HepG2 (cell line): ENCODE results near the gene TTC17. TPM values are rescaled to one million over a fixed set of nuclear protein-coding genes. Genes with fewer than 3 reads are reported as not detected.

Experiments used
- ATAC-seq: fragments of 200-7000 bp; cut with Tn5 transposase; 3 replicates; pipeline ENCODE4 v1.9.1; 2020; ENCODE audit warnings: mild to moderate bottlenecking, moderate library complexity
- BruUV-seq: library from RNA; stranded (reverse); fragments of 400-500 nt; replicated peaks from 2 replicates; lab custom pipeline; 2021; lab: Mats Ljungman, UMichigan
- CTCF ChIA-PET: fragments of 300-600 bp; formaldehyde crosslinking; extraction: SDS; loops from one replicate; lab custom pipeline; 2021; ENCODE audit warnings: low total read pairs, inconsistent platforms, low intra/inter-chr PET ratio; lab: Yijun Ruan, JAX
- POLR2A ChIA-PET: fragments of 350-600 bp; sonication (Branson Sonifier 250); formaldehyde crosslinking; loops from one replicate; lab custom pipeline; 2020; ENCODE audit warnings: antibody characterized with exemption, inconsistent platforms; lab: Yijun Ruan, JAX
- DNase-seq: peaks from one replicate; pipeline ENCODE4 v3.0.0-alpha.2; 2015; ENCODE audit warnings: low spot score
- FAIRE-seq: peaks from 3 replicates; lab custom pipeline; 2011; peaks lifted over from hg19 to GRCh38; lab: Jason Lieb, UNC
- H2AFZ ChIP-seq: one replicate; pipeline ENCODE4 v1.6.1; 2011; ENCODE audit warnings: low read length, inconsistent platforms
- H3K27ac ChIP-seq: fragments of 300-600 bp; 3 replicates; pipeline ENCODE4 v1.8.0; 2011; ENCODE audit warnings: mixed run types, mild to moderate bottlenecking, mixed read lengths, low read length, inconsistent platforms; ENCODE audit not compliant: insufficient read depth; ENCODE audit errors: extremely low read length
- H3K27me3 ChIP-seq, 2 experiments: fragments of 200-600 bp in 1 of 2; 2 replicates in 1 of 2; 3 replicates in 1 of 2; pipeline versions ENCODE4 v1.6.0 to v1.8.0; 2011; ENCODE audit warnings: low read length in 2 of 2, mild to moderate bottlenecking in 2 of 2, moderate library complexity in 2 of 2, inconsistent platforms in 1 of 2; ENCODE audit not compliant: insufficient read depth in 2 of 2, control insufficient read depth in 1 of 2
- H3K36me3 ChIP-seq, 2 experiments: fragments of 200-600 bp in 1 of 2; replicated peaks in 1 of 2; 2 replicates in 1 of 2; 3 replicates in 1 of 2; pipeline versions ENCODE4 v1.5.1 to v1.8.0; 2011; ENCODE audit warnings: low read length in 2 of 2, inconsistent platforms in 1 of 2; ENCODE audit not compliant: insufficient read depth in 2 of 2, control insufficient read depth in 1 of 2
- H3K4me1 ChIP-seq: 2 replicates; pipeline ENCODE4 v1.5.1; 2012; ENCODE audit warnings: low read length, inconsistent platforms; ENCODE audit not compliant: insufficient read depth
- H3K4me2 ChIP-seq: 2 replicates; pipeline ENCODE4 v1.6.0; 2011; ENCODE audit warnings: low read depth, low read length, inconsistent platforms
- H3K4me3 ChIP-seq, 3 experiments: fragments of 200-600 bp in 1 of 3; sonication (generic), shearing (Covaris generic) in 1 of 3; replicated peaks in 1 of 3; 2 replicates each; pipeline ENCODE4 v1.5.1; 2011 to 2016; ENCODE audit warnings: low read length in 3 of 3, inconsistent platforms in 2 of 3, low read depth in 2 of 3, mild to moderate bottlenecking in 2 of 3, control low read depth in 1 of 3, mixed read lengths in 1 of 3; ENCODE audit not compliant: insufficient read depth in 1 of 3
- H3K79me2 ChIP-seq: one replicate; pipeline ENCODE4 v1.6.1; 2011; ENCODE audit warnings: low read length, inconsistent platforms; ENCODE audit not compliant: insufficient read depth
- H3K9ac ChIP-seq: 2 replicates; pipeline ENCODE4 v1.6.0; 2011; ENCODE audit warnings: mild to moderate bottlenecking, low read depth, low read length, inconsistent platforms; ENCODE audit not compliant: insufficient read depth
- H3K9me3 ChIP-seq: 2 replicates; pipeline ENCODE4 v1.5.1; 2012; ENCODE audit warnings: mild to moderate bottlenecking, low read length
- H4K20me1 ChIP-seq: 2 replicates; pipeline ENCODE4 v1.6.0; 2011; ENCODE audit warnings: inconsistent platforms, mild to moderate bottlenecking, low read length, moderate library complexity; ENCODE audit not compliant: insufficient read depth
- AHDC1 ChIP-seq: sonication (generic); formaldehyde crosslinking; IDR thresholded peaks from 2 replicates; pipeline ENCODE4 v1.5.1; 2020; ENCODE audit warnings: mild to moderate bottlenecking, missing genetic modification reagents, borderline replicate concordance
- E2F2 ChIP-seq: sonication (generic); formaldehyde crosslinking; IDR thresholded peaks from 2 replicates; pipeline ENCODE4 v1.4.0; 2020; ENCODE audit warnings: missing genetic modification reagents, borderline replicate concordance
- EP300 ChIP-seq, 3 experiments: sonication (generic) in 1 of 3; formaldehyde crosslinking in 1 of 3; IDR thresholded peaks; 2 replicates each; pipeline versions ENCODE4 v1.5.1 to v1.6.1; 2011 to 2020; ENCODE audit warnings: low read depth in 2 of 3, low read length in 2 of 3, borderline replicate concordance in 1 of 3, improper control_type of control experiment in 1 of 3, mild to moderate bottlenecking in 1 of 3, missing genetic modification reagents in 1 of 3, moderate library complexity in 1 of 3
- GLI4 ChIP-seq: sonication (generic); formaldehyde crosslinking; IDR thresholded peaks from 2 replicates; pipeline ENCODE4 v1.5.1; 2020; ENCODE audit warnings: missing genetic modification reagents, mild to moderate bottlenecking, moderate library complexity, borderline replicate concordance
- HDAC6 ChIP-seq: fragments of 200-600 bp; sonication (generic); IDR thresholded peaks from 2 replicates; pipeline ENCODE4 v1.7.0; 2017; ENCODE audit warnings: mild to moderate bottlenecking, antibody characterized with exemption, low read length, low read depth
- KDM5A ChIP-seq: fragments of 200-600 bp; sonication (generic); IDR thresholded peaks from 2 replicates; pipeline ENCODE4 v1.7.0; 2018; ENCODE audit warnings: antibody characterized with exemption, mild to moderate bottlenecking, low read length, borderline replicate concordance
- RXRA ChIP-seq: sonication (generic); formaldehyde crosslinking; IDR thresholded peaks from 2 replicates; pipeline ENCODE4 v1.5.1; 2020; ENCODE audit warnings: missing genetic modification reagents
- RXRB ChIP-seq: IDR thresholded peaks from 2 replicates; pipeline ENCODE4 v1.6.1; 2016; ENCODE audit warnings: borderline replicate concordance, missing genetic modification reagents, missing compliant biosample characterization
- SKI ChIP-seq: fragments of 450-650 bp; IDR thresholded peaks from one replicate; pipeline ENCODE4 v1.6.1; 2018; ENCODE audit warnings: mild to moderate bottlenecking; ENCODE audit not compliant: partially characterized antibody
- ZBTB7B ChIP-seq: sonication (generic); formaldehyde crosslinking; IDR thresholded peaks from 2 replicates; pipeline ENCODE4 v1.4.0; 2020; ENCODE audit warnings: missing genetic modification reagents
- ZNF816 ChIP-seq: sonication (generic); formaldehyde crosslinking; IDR thresholded peaks from 2 replicates; pipeline ENCODE4 v1.8.0; 2022; ENCODE audit warnings: missing genetic modification reagents, mild to moderate bottlenecking, borderline replicate concordance
- WGBS: methylation state at CpG from one replicate; pipeline ENCODE4 v1.1.6; 2017; ENCODE audit warnings: low lambda C conversion rate; 5-methylcytosine and 5-hydroxymethylcytosine counted together
- in situ Hi-C: cut with HindIII; loops from 2 replicates; pipeline ENCODE4 v1.10.0; 2017; ENCODE audit warnings: low pct_unique_long_range_greater_than_20kb; ENCODE audit not compliant: extremely low pct_ligation_motif_present
- intact Hi-C: fragments of 100-400 bp; cut with micrococcal nuclease; formaldehyde crosslinking; loops from one replicate; pipeline ENCODE4 v1.10.0; 2022; ENCODE audit not compliant: unreplicated experiment
- polyA plus RNA-seq, 8 experiments: library from polyadenylated mRNA; depleted of rRNA in 3 of 8; stranded (reverse) in 7 of 8; unstranded in 1 of 8; fragments of >200 nt; fragmentation: Illumina TruSeq in 4 of 8; extraction: Trizol in 4 of 8; gene quantifications; 2 replicates each; pipeline versions ENCODE4 v1.2.1 to v1.2.3, GENCODE V29; 2011 to 2016; ENCODE audit warnings: low read depth in 4 of 8, missing spikeins in 1 of 8, mixed read lengths in 1 of 8; ENCODE audit not compliant: insufficient read depth in 1 of 8
- total RNA-seq, 5 experiments: library from RNA; depleted of rRNA; stranded (reverse); fragments of >200 nt; fragmentation: Illumina TruSeq; extraction: Trizol; gene quantifications; 2 replicates each; pipeline ENCODE4 v1.2.3, GENCODE V29; 2016; ENCODE audit warnings: low read depth in 1 of 5
- TF ChIP-seq, protein P1 (sequence below): sonication (generic); formaldehyde crosslinking; IDR thresholded peaks from 2 replicates; pipeline ENCODE4 v1.5.0; 2020; ENCODE audit warnings: mild to moderate bottlenecking, missing genetic modification reagents

The TTC17 gene
- total and polyA plus RNA-seq, 2 of the 13 experiments (the other 11 are each of a cell fraction or from before 2014, with no cell fraction given): 55.9 to 99.7 TPM

DNA sequence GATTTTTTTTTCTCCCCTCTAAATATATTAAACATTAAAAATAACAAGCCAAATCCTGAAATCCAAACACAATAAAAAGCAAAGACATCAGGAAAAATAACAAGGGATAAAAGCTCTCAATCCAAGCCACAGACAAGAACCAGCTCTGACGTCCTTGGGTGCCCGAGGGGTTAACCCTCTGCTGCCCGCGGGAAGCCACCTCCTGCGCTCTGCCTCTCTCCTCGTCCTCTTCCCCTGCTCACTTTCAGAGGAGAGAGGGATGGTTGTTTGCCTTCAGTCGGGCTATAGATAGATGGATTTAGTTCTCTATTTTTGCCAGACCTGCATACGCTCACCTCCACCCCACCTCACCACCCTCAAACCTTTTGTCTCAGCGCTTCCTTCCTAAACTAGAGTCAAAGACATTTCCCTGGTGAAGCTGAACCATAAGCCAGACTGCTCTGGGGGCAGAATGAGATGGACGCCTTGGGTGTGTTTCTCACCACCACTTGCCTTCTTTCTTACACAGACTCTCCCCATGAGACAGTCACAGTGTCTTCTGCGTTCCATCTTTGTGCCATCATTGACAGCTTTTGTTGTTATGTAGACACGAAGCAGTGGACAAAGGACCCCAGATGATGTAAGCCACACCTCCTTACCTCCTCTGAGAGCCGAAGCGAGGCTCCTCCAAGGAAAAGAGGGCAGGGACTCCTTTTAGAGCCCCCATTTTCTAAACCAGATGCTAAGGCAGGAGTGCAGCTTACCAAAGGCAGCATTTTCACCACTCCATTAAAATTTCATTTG lies 179.3 kb downstream of the TTC17 start (continued):
- TF ChIP-seq E2F2 (CRISPR knock-in tag): no peak
- no peak for TF ChIP-seq KDM5A
- TF ChIP-seq, protein P1, sequence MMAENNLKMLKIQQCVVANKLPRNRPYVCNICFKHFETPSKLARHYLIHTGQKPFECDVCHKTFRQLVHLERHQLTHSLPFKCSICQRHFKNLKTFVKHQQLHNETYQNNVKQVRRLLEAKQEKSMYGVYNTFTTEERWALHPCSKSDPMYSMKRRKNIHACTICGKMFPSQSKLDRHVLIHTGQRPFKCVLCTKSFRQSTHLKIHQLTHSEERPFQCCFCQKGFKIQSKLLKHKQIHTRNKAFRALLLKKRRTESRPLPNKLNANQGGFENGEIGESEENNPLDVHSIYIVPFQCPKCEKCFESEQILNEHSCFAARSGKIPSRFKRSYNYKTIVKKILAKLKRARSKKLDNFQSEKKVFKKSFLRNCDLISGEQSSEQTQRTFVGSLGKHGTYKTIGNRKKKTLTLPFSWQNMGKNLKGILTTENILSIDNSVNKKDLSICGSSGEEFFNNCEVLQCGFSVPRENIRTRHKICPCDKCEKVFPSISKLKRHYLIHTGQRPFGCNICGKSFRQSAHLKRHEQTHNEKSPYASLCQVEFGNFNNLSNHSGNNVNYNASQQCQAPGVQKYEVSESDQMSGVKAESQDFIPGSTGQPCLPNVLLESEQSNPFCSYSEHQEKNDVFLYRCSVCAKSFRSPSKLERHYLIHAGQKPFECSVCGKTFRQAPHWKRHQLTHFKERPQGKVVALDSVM (CRISPR knock-in tag): no peak
- TF ChIP-seq GLI4: no peak
- TF ChIP-seq HDAC6: no peak

GRCh38 chr11:43541993-43542392 lies 183.3 kb downstream of the TTC17 start:
- H3K4me1 ChIP-seq: peaks cover 33% of the 10 kb centered on the region
- ChIA-PET CTCF (no interaction called here), POLR2A (no interaction called here)
- H3K4me2 ChIP-seq: peak overlapping the region; percentile 23; the same call in 1 of the 2 replicates
- intact Hi-C loops: no loop called here
- peak; percentile 81 for ATAC-seq
- H3K79me2 ChIP-seq: no peaks in the 10 kb centered on the region
- no peak overlapping the region for H3K9ac ChIP-seq
- 6% methylated on average over 2 of the region's 2 CpGs for WGBS
- FAIRE-seq: peak; percentile 86
- no peaks in the 10 kb centered on the region for H3K9me3 ChIP-seq
- no TSS peak for BruUV-seq
- no peak overlapping the region for H3K27ac ChIP-seq
- peak; percentile 76 for DNase-seq
- H3K36me3 ChIP-seq: no peaks in the 10 kb centered on the region
- no peak overlapping the region for H2AFZ ChIP-seq
- in situ Hi-C loops: no loop called here
- H3K27me3 ChIP-seq: peaks cover 0 to 24% of the 10 kb centered on the region in 2 experiments; a peak in 4 of 5 replicates
- H3K4me3 ChIP-seq: no peak overlapping the region
- H4K20me1 ChIP-seq: no peaks in the 10 kb centered on the region
- TF ChIP-seq ZBTB7B (CRISPR knock-in tag) (0 out of 2 replicates have a peak, but pooled peaks have one; percentile 20), ZNF816 (no peak), RXRA (CRISPR knock-in tag) (peak; percentile 65; the same call in 1 of the 2 replicates), SKI (peak; percentile 30), EP300 (IDR thresholded peaks at IDR 0.05; ENCODE audit: low read depth in 2 of 2, low read length in 2 of 2) (peak in 1 of 2 experiments; percentile 7; a peak in 1 of 4 replicates), EP300 (CRISPR knock-in tag; IDR thresholded peaks at IDR 0.05; ENCODE audit: borderline replicate concordance) (no peak), AHDC1 (0 out of 2 replicates have a peak, but pooled peaks have one; percentile 37), RXRB (CRISPR knock-in tag) (peak; percentile 56)
